NCI-H2081 (cell line): Measurements from ENCODE around the gene KRT77.
"Not testable (repeated sequence)": the region's sequence is repeated elsewhere in the genome, so short reads cannot be mapped to it uniquely, and the experiment has no call there.

Experiments used
- DNase-seq, 2 experiments: peaks; one replicate each; lab custom pipeline; 2025; lab: John Stamatoyannopoulos, UW

Gene KRT77

DNA sequence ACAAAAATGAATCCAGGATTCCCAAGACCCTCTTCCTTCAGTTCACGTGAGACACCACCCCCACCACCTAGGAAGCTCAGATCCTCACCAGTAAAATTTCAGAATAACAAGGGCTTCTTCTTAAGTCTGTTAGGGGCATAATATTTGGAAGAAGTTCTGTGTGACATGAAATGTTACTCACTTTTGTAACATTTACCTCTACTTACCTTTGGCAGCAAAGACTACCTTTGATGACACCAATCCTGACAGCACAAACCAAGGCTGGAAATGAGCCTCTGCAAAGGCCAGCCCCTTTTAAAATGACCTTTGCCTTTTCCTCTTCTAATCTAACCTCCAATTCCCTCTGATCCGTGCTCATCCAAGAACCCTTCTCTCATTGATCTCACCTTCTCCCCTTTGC lies 19.4 kb upstream of the KRT77 start:
- no peak for DNase-seq

DNA sequence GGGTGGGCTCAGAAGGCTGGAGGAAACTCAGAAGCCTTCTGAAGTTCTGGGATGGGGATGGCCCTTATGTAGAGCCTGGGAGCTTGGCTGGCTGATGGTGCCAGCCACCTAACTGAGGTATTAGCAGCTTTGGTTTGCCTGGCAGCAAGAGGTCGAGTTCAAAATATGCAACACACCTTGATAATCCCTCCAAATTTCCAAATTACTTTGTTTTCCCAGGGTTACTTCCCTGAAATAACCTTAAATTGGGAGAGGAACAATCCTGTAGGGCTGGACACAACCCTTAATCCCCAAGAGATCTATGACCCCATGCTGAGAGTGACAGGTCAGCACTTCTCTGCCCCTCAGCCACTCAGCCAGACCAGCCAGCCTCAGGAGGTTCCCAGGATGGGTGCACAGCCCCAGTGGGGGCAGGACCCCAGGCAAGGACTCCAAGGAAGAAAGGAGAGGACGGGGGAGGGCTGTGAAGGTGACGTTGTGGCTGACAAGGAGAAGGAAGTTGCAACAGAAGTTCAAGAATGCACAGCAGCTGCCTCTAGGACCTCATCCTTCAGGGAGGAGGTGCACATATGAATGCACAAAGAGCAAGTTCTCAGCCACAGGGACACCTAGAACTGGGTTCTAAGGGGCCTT lies 18.6 kb upstream of the KRT77 start:
- no peak for DNase-seq

DNA sequence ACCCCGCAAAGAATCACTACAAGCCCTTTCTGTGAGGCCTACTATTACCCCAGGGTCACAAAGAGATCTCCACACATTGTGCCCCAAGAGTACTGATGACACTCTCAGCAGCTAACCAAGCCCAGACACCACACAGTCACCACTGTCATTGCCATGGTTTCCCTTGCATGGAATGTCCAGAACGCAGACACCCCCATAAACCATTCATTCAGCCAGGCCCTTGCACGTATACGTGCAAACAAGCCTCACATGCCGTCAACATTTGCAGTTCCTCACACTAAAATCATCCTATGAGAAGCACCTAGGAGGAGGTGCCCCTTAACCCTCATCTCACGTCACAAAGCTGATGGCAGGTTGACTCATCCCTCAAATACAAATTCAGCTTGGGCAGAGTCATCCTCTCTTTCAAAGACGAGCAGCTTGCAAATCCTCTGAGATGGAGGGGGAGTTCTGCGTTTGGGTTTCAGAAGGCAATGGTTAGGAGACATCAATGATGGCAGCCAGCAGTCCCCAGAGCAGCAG lies 17.1 kb upstream of the KRT77 start:
- DNase-seq: no peak

DNA sequence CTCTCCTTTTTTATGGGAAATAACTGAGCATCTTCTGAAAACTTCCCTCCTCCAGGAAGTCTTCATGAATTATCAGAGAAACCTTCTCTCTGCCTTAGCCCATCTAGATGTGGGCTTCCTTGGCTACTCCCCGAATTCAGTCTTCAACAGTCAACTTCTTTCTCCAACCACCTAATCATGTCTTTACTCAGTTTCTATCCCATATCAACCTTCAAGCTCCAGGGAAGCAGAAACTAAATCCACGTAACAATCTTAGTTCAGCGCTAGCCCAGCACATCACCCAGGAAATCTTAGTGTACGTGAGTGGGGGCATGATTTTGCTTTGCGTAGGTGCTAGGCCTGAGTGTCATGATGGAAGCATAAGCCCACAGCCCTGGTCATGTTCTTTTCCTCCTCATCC lies 12.7 kb upstream of the KRT77 start:
- DNase-seq: no peak

DNA sequence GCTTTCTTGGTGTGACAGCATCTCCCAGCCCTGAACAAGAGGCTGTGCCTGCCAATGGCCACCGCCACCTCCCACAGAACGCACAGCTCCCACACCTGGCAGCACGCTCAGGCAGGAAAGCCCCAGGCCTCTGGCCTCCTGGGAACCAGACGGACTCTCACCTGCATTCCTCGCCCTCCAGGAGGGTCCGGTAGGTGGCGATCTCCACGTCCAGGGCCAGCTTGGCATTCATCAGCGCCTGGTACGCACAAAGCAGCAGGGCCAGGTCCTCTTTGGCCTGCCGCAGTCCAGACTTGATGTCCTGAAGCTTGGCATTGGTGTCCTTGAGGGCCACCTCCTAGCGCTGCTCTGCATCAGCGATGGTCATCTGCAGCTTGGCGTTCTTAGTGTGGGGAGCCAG lies 12.1 kb upstream of the KRT77 start:
- DNase-seq: no peak

DNA sequence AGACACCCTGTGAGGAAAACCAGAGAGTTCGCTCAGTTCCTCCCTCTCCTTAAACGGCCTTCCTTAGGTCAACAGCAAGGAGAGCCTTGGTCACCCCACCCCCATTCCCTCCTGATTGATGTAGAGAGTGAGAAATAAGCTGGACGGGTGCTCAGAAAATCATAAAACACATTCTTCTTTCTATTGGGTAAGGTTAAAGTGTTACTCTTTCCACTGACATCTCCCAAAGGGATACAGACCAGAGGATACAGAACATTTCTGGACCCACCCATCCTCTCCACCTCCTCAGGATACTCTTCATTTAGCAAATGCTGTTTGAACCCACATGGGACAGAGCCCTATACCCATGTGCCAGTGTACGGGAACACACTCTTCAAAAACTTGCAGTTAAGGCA lies 11.6 kb upstream of the KRT77 start:
- no peak for DNase-seq

DNA sequence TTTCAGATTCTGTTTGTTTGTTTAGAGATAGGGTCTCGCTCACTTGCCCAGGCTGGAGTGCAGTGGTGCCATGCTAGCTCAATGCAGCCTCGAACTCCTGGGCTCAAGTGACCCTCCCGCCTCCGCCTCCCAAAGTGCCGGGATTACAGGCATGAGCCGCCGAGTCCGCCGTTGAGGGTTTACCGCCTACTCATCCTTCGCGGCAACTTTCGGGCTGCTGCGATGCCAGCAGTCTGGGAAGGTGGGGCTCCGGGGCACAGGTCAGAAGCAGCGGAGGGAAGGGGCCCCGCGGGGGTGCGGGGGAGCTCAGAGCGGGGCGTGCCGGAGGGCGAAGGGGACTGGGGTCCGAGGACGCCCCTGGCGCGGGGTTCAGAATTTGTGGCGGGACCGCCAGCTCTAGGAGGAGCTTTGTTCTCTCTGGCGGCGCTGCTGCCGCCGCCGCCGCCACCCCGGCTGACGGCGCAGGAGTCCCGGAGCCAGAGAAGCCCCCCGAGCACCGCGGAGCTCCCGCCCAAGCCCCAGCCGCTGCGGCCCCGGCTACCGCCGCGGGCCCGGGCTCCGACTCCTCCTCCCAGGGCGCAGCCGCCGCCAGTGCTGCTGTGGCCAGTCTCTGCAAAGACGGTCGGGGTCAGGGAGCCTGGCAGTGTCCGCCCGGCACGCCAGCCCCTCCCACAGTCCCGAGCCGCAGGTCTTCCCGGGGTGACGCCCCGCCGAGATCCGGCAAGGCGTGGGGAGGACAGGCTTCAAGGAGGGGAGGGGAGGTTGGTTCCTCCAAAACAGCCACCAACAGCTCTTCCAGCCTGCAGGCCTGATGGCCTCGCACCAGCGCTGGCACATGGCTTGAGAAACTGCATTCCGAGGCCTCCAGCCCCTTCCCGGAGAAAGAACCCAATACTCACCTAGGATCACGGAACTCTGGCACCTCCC lies 10.9 kb upstream of the KRT77 start:
- DNase-seq: no peak

DNA sequence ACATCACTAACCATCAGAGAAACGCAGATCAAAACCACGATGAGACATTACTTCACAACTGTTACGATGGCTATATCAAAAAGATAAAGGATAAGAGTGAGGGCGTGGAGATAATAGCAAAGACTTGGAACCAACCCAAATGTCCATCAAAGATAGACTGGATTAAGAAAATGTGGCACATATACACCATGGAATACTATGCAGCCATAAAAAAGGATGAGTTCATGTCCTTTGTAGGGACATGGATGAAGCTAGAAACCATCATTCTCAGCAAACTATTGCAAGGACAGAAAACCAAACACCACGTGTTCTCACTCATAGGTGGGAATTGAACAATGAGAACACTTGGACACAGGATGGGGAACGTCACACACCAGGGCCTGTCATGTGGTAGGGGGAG lies 8.8 kb upstream of the KRT77 start:
- not testable (repeated sequence) for DNase-seq

DNA sequence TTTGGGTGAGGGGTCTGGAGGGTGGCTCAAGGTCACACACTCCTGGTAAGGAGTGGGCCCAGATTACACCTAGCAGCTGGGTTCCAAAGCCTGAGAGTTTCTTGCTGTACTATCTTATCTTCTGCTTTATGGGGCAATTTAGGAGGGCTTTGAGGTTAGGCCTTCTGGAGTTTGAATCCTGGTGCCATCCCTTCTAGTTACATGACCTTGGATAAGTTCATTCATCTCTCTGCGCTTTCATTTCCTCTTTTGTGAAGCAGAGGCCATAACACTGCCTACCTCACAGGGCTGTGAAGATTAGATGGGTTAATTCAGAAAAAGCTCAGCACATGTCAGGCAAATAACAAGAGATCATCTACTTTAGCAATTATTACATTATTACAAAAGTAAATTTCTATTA lies 7.4 kb upstream of the KRT77 start:
- DNase-seq: no peak

DNA sequence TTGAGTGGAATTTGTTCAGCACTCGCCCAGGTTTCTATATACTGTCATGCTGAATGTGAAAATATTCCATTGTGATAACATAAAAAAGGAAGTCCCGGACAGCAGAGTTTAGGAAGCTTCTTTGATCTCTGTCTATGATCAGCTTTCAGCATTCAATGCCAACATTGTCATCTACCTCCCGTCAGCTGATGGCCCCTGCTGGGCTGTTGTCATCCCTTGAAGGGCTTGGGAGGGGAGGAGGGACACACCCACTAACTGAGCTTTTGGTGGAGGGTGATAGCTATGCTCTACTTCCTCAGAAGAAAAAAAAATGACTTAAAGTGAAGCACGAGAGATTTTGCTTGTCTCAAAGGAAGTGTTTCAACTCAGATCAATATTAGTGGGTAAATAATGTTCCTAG lies 4.7 kb upstream of the KRT77 start:
- no peak for DNase-seq

DNA sequence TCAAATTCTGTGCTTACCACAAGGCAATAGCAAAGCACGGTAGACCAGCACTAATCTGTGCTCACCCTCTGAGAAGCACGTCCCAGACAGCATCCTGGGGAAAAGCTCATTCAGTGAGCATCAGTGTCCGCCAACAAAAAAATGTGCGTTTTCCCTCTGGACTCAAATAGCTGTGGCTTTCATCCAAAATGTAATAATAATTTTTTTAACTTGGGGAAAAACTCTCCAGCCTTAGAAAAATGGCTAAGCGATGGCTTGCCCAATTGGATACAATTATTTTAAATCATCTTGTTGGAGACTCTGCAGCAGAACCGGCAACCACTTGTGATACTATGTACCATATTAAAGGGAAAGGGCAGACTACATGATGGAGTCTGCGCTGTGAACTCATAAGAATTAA lies 1.1 kb upstream of the KRT77 start:
- DNase-seq: no peak

DNA sequence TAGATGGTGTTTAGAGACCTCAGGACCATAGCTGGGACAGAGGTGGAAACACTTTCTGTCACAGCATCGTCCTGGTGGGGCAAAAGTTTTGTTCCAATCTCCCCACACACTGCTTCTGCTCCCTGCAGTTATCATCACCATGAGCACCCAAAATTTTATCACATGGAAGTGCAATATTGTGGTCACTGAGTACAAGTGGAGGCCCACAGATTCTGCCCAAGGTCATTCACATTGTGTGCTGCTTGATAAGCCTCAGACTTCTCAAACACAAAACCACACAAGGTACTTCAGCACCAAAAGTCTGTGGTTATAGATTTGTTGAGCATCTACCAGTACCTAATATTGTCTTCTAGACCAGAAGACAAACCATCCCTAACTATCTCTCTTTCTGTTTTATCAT lies 554 bp upstream of the KRT77 start:
- no peak for DNase-seq

DNA sequence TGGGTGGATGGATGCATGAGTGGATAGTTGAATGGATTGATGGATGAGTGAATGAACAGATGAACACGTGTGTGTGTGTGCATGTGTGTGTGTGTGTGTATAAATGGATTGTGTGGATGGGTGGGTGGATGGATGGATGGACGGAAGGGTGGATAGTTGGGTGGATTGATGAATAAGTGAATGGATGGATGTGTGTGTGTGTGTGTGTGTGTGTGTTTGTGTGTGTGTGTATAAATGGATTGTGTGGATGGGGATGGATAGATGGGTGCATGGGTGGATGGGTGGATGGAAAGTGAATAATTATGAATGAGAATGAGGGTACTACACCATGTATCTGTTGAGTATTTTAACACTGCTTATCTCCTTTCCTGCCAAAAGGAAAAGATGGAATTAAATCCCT lies 986 bp downstream of the KRT77 start:
- DNase-seq: no peak

DNA sequence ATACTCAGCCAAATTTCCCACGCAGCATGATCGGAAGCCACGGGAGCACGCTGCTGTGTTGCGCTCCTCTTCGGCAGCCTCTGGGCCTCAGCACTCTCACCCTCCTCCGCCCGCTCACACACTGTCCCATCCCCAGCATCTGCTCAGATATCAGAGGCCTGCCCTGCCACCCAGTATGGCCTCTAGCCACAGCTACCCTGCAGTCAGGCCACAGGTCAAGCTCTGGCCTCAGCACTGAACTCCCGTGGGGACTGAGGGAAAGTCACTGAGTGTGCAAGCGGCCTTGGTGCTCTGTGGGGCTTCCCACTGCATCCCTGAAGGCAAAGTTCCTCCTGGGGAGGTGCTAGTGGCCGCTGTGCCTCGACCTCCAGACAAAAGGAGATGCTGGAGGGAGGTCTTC lies 2.0 kb downstream of the KRT77 start:
- no peak for DNase-seq

DNA sequence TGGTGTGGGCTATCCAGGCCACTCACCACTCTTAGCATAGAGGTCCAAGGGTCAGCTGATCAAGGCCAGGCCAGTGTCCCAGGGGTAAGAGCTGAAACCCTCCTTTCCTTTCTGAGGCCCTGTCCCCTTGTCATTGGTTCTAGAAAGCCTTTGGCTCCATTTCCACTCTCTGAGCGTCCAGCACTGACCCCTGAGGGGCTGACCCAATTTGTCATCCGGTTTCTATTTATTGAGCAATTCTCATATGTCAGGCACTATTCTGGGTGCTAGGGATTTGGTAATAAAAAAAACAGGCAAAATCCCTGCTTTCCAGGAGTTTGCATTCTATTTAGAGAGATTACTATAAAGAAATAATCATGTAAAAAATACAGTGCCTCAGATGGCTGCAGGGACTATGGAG lies 3.4 kb downstream of the KRT77 start:
- no peak for DNase-seq

DNA sequence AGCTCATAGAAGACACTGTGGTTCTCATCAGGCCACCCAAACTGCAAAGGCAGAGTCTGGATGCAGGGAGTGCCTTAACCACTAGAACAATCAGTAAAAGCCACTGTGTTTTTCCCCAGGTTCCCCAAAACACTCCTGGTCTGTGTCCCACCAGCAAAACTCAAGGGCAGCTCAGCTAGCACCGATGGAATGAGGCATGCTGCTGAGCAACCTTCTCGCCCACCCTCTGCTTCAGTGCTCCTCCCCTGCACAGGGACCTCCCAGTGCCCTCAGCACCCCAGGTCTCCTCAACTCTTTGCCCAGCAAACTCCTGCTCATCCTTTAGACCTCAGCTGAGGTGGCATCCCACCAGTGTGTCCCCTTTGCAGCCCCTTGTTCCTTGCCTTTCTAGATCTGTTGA lies 4.0 kb downstream of the KRT77 start:
- no peak for DNase-seq

DNA sequence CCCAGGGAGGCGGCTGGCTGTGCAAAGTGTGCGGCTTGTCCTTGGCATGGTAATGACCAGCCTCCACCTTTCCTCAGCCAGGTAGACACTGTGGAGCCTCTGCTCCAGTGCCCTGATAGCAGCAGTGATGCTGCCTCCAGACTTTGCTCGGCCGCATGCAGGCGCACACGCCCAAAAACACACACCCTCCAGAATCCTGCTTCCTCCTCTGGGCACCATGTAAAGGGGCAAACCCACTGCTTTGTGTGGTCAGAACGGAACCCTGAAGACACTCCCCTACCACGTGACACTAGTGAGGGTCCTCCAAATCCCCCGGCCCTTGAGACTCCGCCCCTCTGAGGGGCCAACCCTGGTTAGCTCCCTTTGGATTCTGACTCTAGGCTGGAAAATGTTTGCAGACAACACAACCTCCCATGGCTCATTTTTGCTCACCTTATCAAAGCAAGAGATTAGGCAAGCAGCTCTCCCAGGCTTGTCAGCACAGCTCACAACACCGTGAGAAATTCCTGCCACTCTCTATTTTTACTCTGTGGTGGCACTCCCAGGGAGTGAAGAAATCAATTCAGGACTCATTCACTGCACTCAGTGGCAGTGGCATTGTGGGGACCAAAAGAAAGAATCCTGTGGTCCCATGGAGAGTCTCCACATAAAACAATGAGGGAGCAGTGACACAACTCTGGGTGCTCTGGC lies 4.5 kb downstream of the KRT77 start:
- DNase-seq: no peak

DNA sequence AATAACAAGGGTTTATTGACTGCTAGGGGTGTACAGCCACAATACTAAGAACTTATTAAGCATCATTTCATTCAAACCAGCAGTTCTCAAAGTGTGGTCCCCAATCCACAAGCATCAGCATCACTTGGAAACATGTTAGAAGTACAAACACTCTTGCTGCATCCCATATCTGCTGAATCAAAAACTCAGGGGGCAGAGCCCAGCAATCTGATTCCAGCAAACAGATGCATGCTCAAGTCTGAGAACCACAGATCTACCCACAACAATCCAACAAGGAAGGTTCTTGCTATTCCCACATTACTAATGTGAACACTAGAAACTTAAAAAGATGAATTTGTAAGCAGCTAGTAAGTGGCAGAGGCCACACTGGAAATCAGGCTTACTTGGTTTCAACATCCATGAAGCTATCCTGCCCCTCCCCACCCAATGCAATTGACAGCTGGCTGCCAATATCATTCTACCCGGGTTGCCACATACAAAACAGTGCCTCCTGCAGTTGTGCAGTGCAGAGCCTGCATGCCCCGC lies 6.2 kb downstream of the KRT77 start:
- DNase-seq: no peak

DNA sequence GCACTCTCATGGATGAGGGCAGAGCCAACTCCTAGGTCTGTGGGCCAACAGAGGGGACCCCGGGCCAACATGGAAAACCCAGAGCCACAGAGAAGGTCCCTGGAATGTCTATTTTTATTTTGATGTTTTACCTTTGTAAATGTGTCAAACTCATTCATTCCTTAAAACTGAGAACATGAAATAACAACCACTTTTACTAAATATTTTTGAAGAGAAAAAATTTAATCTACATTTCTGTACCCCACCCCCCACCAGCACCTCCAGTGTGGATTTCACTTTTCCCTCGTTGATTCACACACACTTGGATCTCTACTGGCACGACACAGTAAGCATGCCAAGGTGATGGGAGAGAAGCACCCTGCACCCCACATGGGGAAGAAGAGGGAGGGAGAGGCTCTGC lies 6.7 kb downstream of the KRT77 start:
- DNase-seq: no peak

DNA sequence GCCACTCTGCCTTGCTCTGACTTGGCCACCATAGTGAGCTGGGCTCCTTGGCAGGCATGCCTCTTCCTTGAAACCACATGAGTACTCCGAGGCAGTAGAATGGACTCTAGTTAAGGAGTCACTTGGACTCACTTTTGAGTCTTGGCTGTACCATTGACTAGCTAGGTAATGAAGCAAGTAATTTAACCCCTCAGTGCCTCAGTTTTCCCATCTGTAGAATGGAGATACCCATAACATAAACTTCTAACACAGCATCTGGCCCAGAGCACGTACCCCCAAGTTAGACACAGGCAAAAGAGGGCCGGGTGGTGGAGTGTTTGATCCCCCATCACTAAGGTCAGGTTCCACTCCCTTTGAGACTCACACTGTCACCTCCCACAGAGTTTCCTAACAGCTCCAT lies 8.3 kb downstream of the KRT77 start:
- DNase-seq: no peak

DNA sequence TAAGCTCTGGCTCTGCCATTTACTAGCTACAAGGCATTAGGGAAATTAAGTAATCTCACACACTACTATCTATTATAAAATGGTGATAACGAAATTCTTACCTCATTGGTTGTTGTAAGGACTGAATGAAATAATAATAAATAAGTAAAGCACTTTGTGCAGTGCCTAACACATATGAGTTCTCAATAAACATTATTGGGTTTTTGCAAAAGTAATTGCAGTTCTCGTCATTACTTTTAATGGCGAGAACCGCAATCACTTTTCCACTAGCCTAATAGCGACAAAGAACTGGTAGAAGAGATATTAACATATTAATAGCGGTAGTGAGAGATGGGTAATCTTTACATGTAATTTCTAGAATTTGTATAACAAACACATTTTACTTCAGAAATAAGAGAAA lies 9.2 kb downstream of the KRT77 start:
- DNase-seq: no peak

DNA sequence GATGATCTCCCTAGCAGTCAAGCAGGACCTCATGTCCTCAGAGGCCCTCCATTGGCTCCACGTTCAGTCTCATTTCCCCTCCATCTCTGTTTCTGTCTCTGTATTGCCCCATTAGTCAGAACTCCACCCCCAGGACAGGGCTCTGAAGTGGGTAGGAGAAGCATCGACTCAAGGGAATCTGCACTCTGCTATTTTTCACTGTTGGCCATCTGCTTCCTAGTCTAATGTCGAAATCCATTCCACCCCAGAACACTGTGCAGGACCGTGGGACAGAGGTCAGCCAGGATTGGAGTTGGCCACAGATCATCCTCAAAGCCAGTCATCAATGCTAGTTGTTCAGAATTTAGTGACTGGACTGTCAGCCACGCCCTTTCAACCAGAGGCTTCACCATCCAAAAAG lies 10.1 kb downstream of the KRT77 start:
- DNase-seq: no peak

DNA sequence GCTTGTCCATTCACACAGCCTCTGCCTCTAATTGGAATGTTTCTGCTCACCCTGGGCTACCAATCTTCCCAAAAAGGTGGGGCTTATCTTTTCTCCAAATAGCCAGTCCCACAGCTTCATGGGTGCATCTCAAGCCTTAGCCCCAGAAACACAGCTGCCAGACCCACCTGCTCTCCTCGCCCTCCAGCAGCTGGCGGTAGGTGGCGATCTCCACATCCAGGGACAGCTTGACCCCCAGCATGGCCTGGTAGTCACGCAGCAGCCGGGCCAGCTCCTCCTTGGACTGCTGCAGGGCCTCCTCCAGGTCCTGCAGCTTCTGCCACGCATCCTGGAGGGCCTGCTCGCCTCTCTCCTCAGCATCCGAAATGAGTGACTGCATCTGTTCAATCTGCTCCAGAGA lies 11.1 kb downstream of the KRT77 start:
- no peak for DNase-seq
